ENCODE results near the gene SERPINA10.
"Not testable (repeated sequence)": the region's sequence is repeated elsewhere in the genome, so short reads cannot be mapped to it uniquely, and the experiment has no call there.

SERPINA10 gene

DNA sequence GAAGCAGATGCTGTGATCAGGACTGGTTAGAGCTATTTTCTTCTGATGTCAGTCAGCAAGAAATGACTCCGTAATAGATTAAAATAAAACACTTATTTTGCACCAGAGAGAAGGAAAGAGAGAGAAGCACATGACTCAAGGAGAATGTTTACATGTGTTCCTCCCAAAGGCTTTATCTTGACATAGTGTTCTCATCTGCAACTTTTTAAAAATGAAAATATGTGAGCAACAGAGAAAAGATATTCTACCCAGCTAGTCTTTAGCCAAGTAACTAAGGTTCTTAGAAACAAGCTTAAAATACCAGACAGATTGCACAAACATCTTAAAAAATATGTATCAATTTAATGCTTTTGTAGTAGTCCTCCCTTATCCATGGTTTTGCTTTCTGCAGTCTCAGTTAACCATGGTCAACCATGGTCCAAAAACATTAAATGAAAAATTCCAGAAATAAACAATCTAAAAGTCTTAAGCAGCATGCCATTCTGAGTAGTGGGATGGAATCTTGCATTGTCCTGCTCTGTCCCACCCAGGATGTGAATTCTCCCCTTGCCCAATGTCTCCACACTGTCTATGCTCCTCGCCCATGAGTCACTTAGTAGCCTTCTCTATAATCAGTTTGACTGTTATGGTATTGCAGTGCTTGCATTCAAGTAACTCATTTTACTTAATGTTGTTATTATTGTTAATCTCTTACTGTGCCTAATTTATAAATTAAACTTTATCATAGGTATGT lies 9.9 kb downstream of the SERPINA10 start:
- DNase-seq, result no peak

GRCh38 chr14:94278731-94279130 lies 14.3 kb downstream of the SERPINA10 start:
- no peak for DNase-seq

DNA sequence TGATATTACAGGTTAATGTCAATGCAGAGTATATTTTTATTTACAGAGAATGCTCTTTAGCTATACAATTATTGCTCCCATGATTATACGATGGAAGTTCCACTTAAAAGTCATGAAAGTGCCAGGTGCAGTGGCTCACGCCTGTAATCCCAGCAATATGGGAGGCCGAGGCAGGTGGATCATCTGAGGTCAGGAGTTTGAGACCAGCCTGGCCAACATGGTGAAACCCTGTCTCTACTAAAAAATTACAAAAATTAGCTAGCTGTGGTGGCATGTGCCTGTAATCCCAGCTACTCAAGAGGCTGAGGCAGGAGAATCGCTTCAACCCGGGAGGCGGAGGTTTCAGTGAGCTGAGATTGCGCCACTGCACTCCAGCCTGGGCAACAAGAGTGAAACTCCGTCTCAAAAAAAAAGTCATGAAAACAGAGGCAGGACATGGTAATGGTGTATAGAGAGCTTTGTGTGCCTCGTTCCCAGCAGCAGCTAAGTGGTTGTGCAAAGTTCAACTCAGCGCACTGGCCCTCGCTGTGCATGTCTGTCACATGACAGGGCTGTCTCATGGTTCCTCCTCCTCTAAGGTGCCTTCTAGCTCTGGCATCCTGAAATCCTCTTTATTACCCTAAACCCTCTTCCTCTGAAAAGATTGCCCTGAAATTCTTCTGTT lies 16.0 kb downstream of the SERPINA10 start:
- DNase-seq, result not testable (repeated sequence)

DNA sequence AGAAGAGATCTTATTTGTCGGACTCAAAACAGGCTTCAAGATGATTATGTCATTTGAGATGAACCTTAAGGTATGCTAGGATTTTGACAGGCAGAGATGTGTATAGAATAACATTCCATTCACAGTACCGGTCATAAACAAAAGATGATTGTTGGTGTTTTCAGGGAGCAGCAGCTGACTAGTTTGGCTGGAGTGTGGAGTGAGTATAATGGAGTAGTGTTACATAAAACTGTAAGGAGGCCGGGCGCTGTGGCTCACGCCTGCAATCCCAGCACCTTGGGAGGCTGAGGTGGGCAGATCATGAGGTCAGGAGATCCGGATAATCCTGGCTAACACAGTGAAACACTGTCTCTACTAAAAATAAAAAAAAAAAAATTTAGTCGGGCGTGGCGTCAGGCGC lies 23.9 kb downstream of the SERPINA10 start:
- DNase-seq, result no peak

- DNase-seq, result not testable (repeated sequence)
Observed at GRCh38 chr14:94268582-94268981, 24.5 kb downstream of the SERPINA10 start.

- no peak for DNase-seq
Observed at GRCh38 chr14:94267352-94267751, 25.7 kb downstream of the SERPINA10 start.

DNA sequence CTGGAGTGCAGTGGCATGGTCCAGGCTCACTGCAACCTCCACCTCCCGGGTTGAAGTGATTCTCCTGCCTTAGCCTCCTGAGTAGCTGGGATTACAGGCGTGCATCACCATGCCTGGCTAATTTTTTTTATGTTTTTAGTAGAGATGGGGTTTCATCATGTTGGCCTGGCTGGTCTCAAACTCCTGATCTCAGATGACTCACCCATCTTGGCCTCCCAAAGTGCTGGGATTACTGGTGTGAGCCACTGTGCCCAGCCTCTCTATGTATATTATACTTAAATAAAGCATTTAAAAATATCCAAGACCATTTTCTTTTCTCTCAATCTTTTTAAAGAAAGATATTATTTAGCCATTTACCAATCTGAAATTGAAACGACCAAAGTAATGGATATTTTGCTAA lies 28.9 kb downstream of the SERPINA10 start:
- not testable (repeated sequence) for DNase-seq

GRCh38 chr14:94244182-94244581 lies 48.9 kb downstream of the SERPINA10 start:
- no peak for DNase-seq

- no peak for DNase-seq
Observed at GRCh38 chr14:94239406-94239805, 53.7 kb downstream of the SERPINA10 start.

GRCh38 chr14:94237983-94238382 lies 55.1 kb downstream of the SERPINA10 start:
- no peak for DNase-seq

GRCh38 chr14:94237046-94237445 lies 56.0 kb downstream of the SERPINA10 start:
- DNase-seq, result no peak

Measured in suppressor macrophage (primary cell).